IMR-90 (cell line): Measurements from ENCODE around the gene ACOX3. TPM values are rescaled to one million over a fixed set of nuclear protein-coding genes. Genes with fewer than 3 reads are reported as not detected.

ENCODE experiments used
- ATAC-seq: fragments of 200-7000 bp; cut with Tn5 transposase; 2 replicates; pipeline ENCODE4 v1.9.1; 2020; ENCODE audit warnings: low read depth, mild to moderate bottlenecking, moderate library complexity
- BruUV-seq: library from RNA; stranded (reverse); fragments of 400-500 nt; replicated peaks from 2 replicates; lab custom pipeline; 2021; lab: Mats Ljungman, UMichigan
- CTCF ChIA-PET: fragments of 300-600 bp; formaldehyde crosslinking; extraction: SDS; loops from one replicate; lab custom pipeline; 2021; ENCODE audit warnings: antibody characterized with exemption; lab: Yijun Ruan, JAX
- POLR2A ChIA-PET: fragments of 300-600 bp; sonication (Branson Sonifier 250); formaldehyde crosslinking; loops from one replicate; lab custom pipeline; 2022; ENCODE audit warnings: antibody characterized with exemption; ENCODE audit not compliant: unreplicated experiment; lab: Charles Lee
- DNase-seq: peaks from one replicate; pipeline ENCODE4 v3.0.0; 2013
- H2AFZ ChIP-seq: replicated peaks from 2 replicates; pipeline ENCODE3; 2013; ENCODE audit warnings: low read length, mild to moderate bottlenecking; ENCODE audit not compliant: poor library complexity
- H2AK5ac ChIP-seq: 2 replicates; pipeline ENCODE4 v1.6.1; 2013; ENCODE audit warnings: low read depth, low read length, inconsistent platforms
- H2AK9ac ChIP-seq: replicated peaks from 2 replicates; pipeline ENCODE3; 2013; ENCODE audit warnings: mild to moderate bottlenecking, low read depth, low read length, moderate library complexity; ENCODE audit not compliant: poor library complexity
- H2BK120ac ChIP-seq: 2 replicates; pipeline ENCODE4 v1.6.1; 2013; ENCODE audit warnings: low read depth, low read length, inconsistent platforms
- H2BK15ac ChIP-seq: 3 replicates; pipeline ENCODE4 v1.6.1; 2013; ENCODE audit warnings: low read depth, low read length, inconsistent platforms
- H2BK20ac ChIP-seq: 2 replicates; pipeline ENCODE4 v1.6.1; 2013; ENCODE audit warnings: low read depth, mild to moderate bottlenecking, inconsistent platforms, low read length, moderate library complexity
- H2BK5ac ChIP-seq: 2 replicates; pipeline ENCODE4 v1.6.1; 2013; ENCODE audit warnings: mild to moderate bottlenecking, low read depth, low read length, inconsistent platforms; ENCODE audit not compliant: poor library complexity, severe bottlenecking
- H3K14ac ChIP-seq: replicated peaks from 2 replicates; pipeline ENCODE4 v1.6.1; 2013; ENCODE audit warnings: low read depth, low read length, inconsistent platforms
- H3K18ac ChIP-seq: 2 replicates; pipeline ENCODE4 v1.6.1; 2013; ENCODE audit warnings: low read depth, low read length, control low read depth
- H3K23ac ChIP-seq: 2 replicates; pipeline ENCODE4 v1.6.1; 2013; ENCODE audit warnings: low read depth, low read length, inconsistent platforms
- H3K27ac ChIP-seq: 2 replicates; pipeline ENCODE4 v1.5.1; 2013; ENCODE audit warnings: mild to moderate bottlenecking, control low read depth, low read length; ENCODE audit not compliant: insufficient read depth
- H3K27me3 ChIP-seq: 2 replicates; pipeline ENCODE4 v1.6.1; 2013; ENCODE audit warnings: low read length; ENCODE audit not compliant: control insufficient read depth, insufficient read depth
- H3K36me3 ChIP-seq: 2 replicates; pipeline ENCODE4 v1.6.1; 2013; ENCODE audit warnings: low read length, mixed read lengths; ENCODE audit not compliant: control insufficient read depth, insufficient read depth
- H3K4ac ChIP-seq: 2 replicates; pipeline ENCODE4 v1.6.1; 2013; ENCODE audit warnings: low read depth, low read length, inconsistent platforms
- H3K4me1 ChIP-seq: 2 replicates; pipeline ENCODE4 v1.6.1; 2013; ENCODE audit warnings: low read length, mixed read lengths; ENCODE audit not compliant: control insufficient read depth, insufficient read depth
- H3K4me2 ChIP-seq: 2 replicates; pipeline ENCODE4 v1.6.1; 2013; ENCODE audit warnings: low read depth, mild to moderate bottlenecking, control low read depth, low read length, moderate library complexity
- H3K4me3 ChIP-seq: 2 replicates; pipeline ENCODE4 v1.5.1; 2013; ENCODE audit warnings: low read depth, mild to moderate bottlenecking, control low read depth, low read length, moderate library complexity; ENCODE audit not compliant: insufficient read depth
- H3K56ac ChIP-seq: 2 replicates; pipeline ENCODE4 v1.6.1; 2013; ENCODE audit warnings: low read length, inconsistent platforms; ENCODE audit not compliant: insufficient read depth; ENCODE audit errors: extremely low read depth
- H3K79me1 ChIP-seq, 2 experiments: 2 replicates each; pipeline ENCODE4 v1.6.1; 2013; ENCODE audit warnings: low read length in 2 of 2, inconsistent platforms in 1 of 2, low read depth in 1 of 2
- H3K9ac ChIP-seq: 2 replicates; pipeline ENCODE4 v1.6.1; 2013; ENCODE audit warnings: low read depth, low read length, control low read depth
- H3K9me1 ChIP-seq: 2 replicates; pipeline ENCODE4 v1.6.1; 2013; ENCODE audit warnings: low read length, inconsistent platforms; ENCODE audit not compliant: insufficient read depth
- H3K9me3 ChIP-seq: 2 replicates; pipeline ENCODE4 v1.6.1; 2013; ENCODE audit warnings: low read length; ENCODE audit not compliant: control insufficient read depth, insufficient read depth
- H4K20me1 ChIP-seq: 2 replicates; pipeline ENCODE4 v1.6.1; 2013; ENCODE audit warnings: low read length, inconsistent platforms; ENCODE audit not compliant: insufficient read depth
- H4K5ac ChIP-seq: 2 replicates; pipeline ENCODE4 v1.6.1; 2013; ENCODE audit warnings: mild to moderate bottlenecking, low read depth, low read length, control low read depth
- H4K8ac ChIP-seq, 2 experiments: 2 replicates each; pipeline ENCODE4 v1.6.1; 2013; ENCODE audit warnings: low read depth in 2 of 2, low read length in 2 of 2, control low read depth in 1 of 2, inconsistent platforms in 1 of 2
- H4K91ac ChIP-seq: 2 replicates; pipeline ENCODE4 v1.6.1; 2013; ENCODE audit warnings: low read depth, low read length, inconsistent platforms; ENCODE audit not compliant: insufficient read depth
- BHLHE40 ChIP-seq: fragments of 150-350 bp; IDR thresholded peaks from 2 replicates; pipeline ENCODE4 v1.6.1; 2016; ENCODE audit warnings: mild to moderate bottlenecking, low read depth, low read length
- CEBPB ChIP-seq: IDR thresholded peaks from 2 replicates; pipeline ENCODE4 v1.6.1; 2012; ENCODE audit warnings: low read depth, low read length, improper control_type of control experiment
- FOS ChIP-seq: fragments of 150-350 bp; IDR thresholded peaks from 2 replicates; pipeline ENCODE4 v1.6.1; 2016; ENCODE audit warnings: low read depth, low read length
- MAFK ChIP-seq: IDR thresholded peaks from 2 replicates; pipeline ENCODE4 v1.6.1; 2012; ENCODE audit warnings: low read depth, low read length, improper control_type of control experiment
- MAZ ChIP-seq: IDR thresholded peaks from 2 replicates; pipeline ENCODE4 v1.6.1; 2012; ENCODE audit warnings: low read depth, mild to moderate bottlenecking, low read length, improper control_type of control experiment, moderate library complexity, borderline replicate concordance
- MXI1 ChIP-seq: IDR thresholded peaks from 2 replicates; pipeline ENCODE4 v1.6.1; 2012; ENCODE audit warnings: low read depth, mild to moderate bottlenecking, low read length, moderate library complexity, borderline replicate concordance
- NFE2L2 ChIP-seq: fragments of 150-350 bp; IDR thresholded peaks from 2 replicates; pipeline ENCODE4 v1.6.1; 2016; ENCODE audit warnings: low read depth, mild to moderate bottlenecking, low read length
- POLR2A ChIP-seq: IDR thresholded peaks from 2 replicates; pipeline ENCODE4 v1.6.1; 2012; ENCODE audit warnings: mild to moderate bottlenecking, low read depth, low read length
- RAD21 ChIP-seq: IDR thresholded peaks from 2 replicates; pipeline ENCODE4 v1.6.1; 2012; ENCODE audit warnings: low read length, improper control_type of control experiment
- RCOR1 ChIP-seq: IDR thresholded peaks from 2 replicates; pipeline ENCODE4 v1.6.1; 2012; ENCODE audit warnings: mild to moderate bottlenecking, low read length, improper control_type of control experiment; ENCODE audit not compliant: insufficient replicate concordance
- RFX5 ChIP-seq: IDR thresholded peaks from 2 replicates; pipeline ENCODE4 v1.8.0; 2012; ENCODE audit warnings: low read depth, mild to moderate bottlenecking, low read length, moderate library complexity
- SMC3 ChIP-seq: fragments of 150-350 bp; IDR thresholded peaks from 2 replicates; pipeline ENCODE4 v1.6.1; 2016; ENCODE audit warnings: low read depth, mild to moderate bottlenecking, antibody characterized with exemption, low read length, moderate library complexity
- WGBS, 2 experiments: methylation state at CpG; one replicate each; pipeline versions ENCODE4 v1.1.5 to v1.1.7; 2013; ENCODE audit warnings: missing lambda C conversion rate in 2 of 2; ENCODE audit not compliant: insufficient read length in 1 of 2; ENCODE audit errors: extremely low coverage in 2 of 2; 5-methylcytosine and 5-hydroxymethylcytosine counted together
- dilution Hi-C: fragments of 300-500 bp; cut with HindIII; formaldehyde crosslinking; loops from one replicate; pipeline ENCODE4 v1.14.3; 2018; ENCODE audit warnings: low sequenced_read_pairs; ENCODE audit not compliant: unreplicated experiment
- in situ Hi-C: fragments of 300-500 bp; cut with MboI; formaldehyde crosslinking; loops from 3 replicates; pipeline ENCODE4 v1.14.3; 2019; ENCODE audit warnings: low sequenced_read_pairs, inconsistent platforms, mixed read lengths
- intact Hi-C: fragments of 100-400 bp; cut with micrococcal nuclease; formaldehyde crosslinking; loops from 2 replicates; pipeline ENCODE4 v1.10.0; 2022
- polyA plus RNA-seq, 3 experiments: library from polyadenylated mRNA; depleted of rRNA; stranded (reverse); fragments of >200 nt; gene quantifications; 2 replicates each; pipeline ENCODE4 v1.2.3, GENCODE V29; 2012; ENCODE audit warnings: low replicate concordance in 1 of 3
- total RNA-seq: library from RNA; depleted of rRNA; stranded (reverse); fragments of >200 nt; gene quantifications from 2 replicates; pipeline ENCODE4 v1.2.3, GENCODE V29; 2012
- TF ChIP-seq, protein P1 (sequence below): conservative IDR thresholded peaks from 2 replicates; pipeline ENCODE4 v1.5.1; 2012; ENCODE audit warnings: mild to moderate bottlenecking, low read depth, low read length, improper control_type of control experiment
- TF ChIP-seq, protein P2 (sequence below): fragments of 150-350 bp; IDR thresholded peaks from 2 replicates; pipeline ENCODE4 v1.6.1; 2017; ENCODE audit warnings: mild to moderate bottlenecking, antibody characterized with exemption, low read length, low read depth
- TF ChIP-seq, protein P3 (sequence below): fragments of 150-350 bp; IDR thresholded peaks from 2 replicates; pipeline ENCODE4 v1.6.1; 2016; ENCODE audit warnings: low read depth, mild to moderate bottlenecking, low read length, moderate library complexity, borderline replicate concordance

The ACOX3 gene
- total and polyA plus RNA-seq, 2 of the 4 experiments (the other 2 are of a cell fraction), result 15.2 to 25.8 TPM

DNA sequence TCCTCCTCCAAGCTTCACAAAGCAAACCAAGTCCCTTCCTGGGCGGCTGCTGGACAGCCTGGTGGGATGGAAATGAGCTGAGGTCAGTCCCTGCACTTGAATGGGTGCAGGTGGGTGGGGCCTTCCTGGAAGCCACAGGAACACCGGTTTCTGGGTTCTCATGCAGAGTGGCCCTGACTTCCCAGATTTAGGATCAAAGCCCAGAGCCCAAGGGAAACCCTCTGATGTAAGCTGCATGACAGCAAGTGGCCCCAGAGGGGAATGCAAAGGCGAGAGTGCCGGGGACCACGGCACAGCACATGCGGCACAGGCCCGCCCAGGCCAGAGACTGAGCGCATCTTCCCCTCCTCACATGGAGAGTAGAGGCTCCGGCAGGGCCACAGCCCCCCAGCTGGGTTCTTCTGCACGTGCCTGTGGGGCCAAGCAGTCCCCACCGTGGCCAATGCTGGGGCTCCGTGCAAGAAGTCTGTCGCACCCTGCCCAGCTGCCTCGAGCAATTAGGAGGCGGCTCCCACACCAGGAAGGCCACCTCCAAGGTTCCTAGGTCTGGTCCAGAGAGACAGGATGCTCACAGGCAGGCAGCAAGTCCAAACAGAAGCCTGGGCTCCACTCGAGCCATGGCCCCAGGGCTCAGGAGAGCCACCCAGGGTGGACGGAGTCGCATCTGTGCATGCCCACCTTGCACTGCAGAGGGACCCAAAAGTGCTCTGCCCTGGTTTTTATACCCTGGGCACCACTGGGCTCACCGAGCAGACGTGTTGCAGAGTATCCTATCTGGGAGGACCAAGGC lies 88.0 kb downstream of the ACOX3 start:
- Histone ChIP-seq H4K91ac (no peak overlapping the region), H2BK20ac (no peak overlapping the region), H3K27me3 (peaks cover 16% of the 10 kb centered on the region), H3K9ac (no peak overlapping the region), H3K23ac (no peak overlapping the region), H2BK5ac (no peak overlapping the region), H4K5ac (no peak overlapping the region; the same call in 1 of the 2 replicates), H2AK5ac (no peak overlapping the region), H3K9me1 (peaks cover 10% of the 10 kb centered on the region; the same call in 1 of the 2 replicates), H3K14ac (no peak overlapping the region), H4K8ac (no peak overlapping the region), H2BK120ac (no peak overlapping the region), H3K79me1 (no peaks in the 10 kb centered on the region), H3K4me3 (no peak overlapping the region), H2AK9ac (peak overlapping the region; percentile 30), H3K18ac (no peak overlapping the region; the same call in 1 of the 2 replicates), H2AFZ (no peak overlapping the region), H3K27ac (peak overlapping the region; percentile 42; the same call in 1 of the 2 replicates), H2BK15ac (no peak overlapping the region), H3K4me2 (no peak overlapping the region; the same call in 1 of the 2 replicates), H3K4ac (no peak overlapping the region), H3K36me3 (no peaks in the 10 kb centered on the region), H4K20me1 (no peaks in the 10 kb centered on the region), H3K4me1 (peaks cover 16% of the 10 kb centered on the region), H3K9me3 (no peaks in the 10 kb centered on the region), H3K56ac (no peak overlapping the region)
- no TSS peak for BruUV-seq
- POLR2A ChIA-PET, result no interaction called here
- 73% methylated on average over 11 of the region's 20 CpGs; no CpG with 5 or more reads in 1 of the 2 experiments for WGBS, 2 experiments
- CTCF ChIA-PET, result no interaction called here
- no peak for ATAC-seq
- DNase-seq, result no peak
- in situ Hi-C loops (no loop called here), dilution Hi-C loops (no loop called here), intact Hi-C loops (loop anchor here (5.0 kb wide), 1 partner anchor 75 kb away; no protein-coding TSS in a partner anchor)
- TF ChIP-seq MXI1 (no peak), BHLHE40 (no peak), RCOR1 (no peak), POLR2A (no peak), CEBPB (no peak), RAD21 (no peak), SMC3 (no peak), FOS (no peak), MAZ (no peak), NFE2L2 (no peak), MAFK (no peak), RFX5 (no peak)
- TF ChIP-seq, protein P1, sequence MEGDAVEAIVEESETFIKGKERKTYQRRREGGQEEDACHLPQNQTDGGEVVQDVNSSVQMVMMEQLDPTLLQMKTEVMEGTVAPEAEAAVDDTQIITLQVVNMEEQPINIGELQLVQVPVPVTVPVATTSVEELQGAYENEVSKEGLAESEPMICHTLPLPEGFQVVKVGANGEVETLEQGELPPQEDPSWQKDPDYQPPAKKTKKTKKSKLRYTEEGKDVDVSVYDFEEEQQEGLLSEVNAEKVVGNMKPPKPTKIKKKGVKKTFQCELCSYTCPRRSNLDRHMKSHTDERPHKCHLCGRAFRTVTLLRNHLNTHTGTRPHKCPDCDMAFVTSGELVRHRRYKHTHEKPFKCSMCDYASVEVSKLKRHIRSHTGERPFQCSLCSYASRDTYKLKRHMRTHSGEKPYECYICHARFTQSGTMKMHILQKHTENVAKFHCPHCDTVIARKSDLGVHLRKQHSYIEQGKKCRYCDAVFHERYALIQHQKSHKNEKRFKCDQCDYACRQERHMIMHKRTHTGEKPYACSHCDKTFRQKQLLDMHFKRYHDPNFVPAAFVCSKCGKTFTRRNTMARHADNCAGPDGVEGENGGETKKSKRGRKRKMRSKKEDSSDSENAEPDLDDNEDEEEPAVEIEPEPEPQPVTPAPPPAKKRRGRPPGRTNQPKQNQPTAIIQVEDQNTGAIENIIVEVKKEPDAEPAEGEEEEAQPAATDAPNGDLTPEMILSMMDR, result no peak
- TF ChIP-seq, protein P2, sequence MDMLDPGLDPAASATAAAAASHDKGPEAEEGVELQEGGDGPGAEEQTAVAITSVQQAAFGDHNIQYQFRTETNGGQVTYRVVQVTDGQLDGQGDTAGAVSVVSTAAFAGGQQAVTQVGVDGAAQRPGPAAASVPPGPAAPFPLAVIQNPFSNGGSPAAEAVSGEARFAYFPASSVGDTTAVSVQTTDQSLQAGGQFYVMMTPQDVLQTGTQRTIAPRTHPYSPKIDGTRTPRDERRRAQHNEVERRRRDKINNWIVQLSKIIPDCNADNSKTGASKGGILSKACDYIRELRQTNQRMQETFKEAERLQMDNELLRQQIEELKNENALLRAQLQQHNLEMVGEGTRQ, result no peak
- TF ChIP-seq, protein P3, sequence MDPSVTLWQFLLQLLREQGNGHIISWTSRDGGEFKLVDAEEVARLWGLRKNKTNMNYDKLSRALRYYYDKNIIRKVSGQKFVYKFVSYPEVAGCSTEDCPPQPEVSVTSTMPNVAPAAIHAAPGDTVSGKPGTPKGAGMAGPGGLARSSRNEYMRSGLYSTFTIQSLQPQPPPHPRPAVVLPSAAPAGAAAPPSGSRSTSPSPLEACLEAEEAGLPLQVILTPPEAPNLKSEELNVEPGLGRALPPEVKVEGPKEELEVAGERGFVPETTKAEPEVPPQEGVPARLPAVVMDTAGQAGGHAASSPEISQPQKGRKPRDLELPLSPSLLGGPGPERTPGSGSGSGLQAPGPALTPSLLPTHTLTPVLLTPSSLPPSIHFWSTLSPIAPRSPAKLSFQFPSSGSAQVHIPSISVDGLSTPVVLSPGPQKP, result no peak
